Measurements from ENCODE around the gene VGLL4. TPM values are rescaled to one million over a fixed set of nuclear protein-coding genes. Genes with fewer than 3 reads are reported as not detected.
A peak's percentile ranks its signal among the peaks of the same experiment; 100 is the strongest.

The VGLL4 gene
- total RNA-seq, 1 donor from 2014 or later, result 82.6 TPM

DNA sequence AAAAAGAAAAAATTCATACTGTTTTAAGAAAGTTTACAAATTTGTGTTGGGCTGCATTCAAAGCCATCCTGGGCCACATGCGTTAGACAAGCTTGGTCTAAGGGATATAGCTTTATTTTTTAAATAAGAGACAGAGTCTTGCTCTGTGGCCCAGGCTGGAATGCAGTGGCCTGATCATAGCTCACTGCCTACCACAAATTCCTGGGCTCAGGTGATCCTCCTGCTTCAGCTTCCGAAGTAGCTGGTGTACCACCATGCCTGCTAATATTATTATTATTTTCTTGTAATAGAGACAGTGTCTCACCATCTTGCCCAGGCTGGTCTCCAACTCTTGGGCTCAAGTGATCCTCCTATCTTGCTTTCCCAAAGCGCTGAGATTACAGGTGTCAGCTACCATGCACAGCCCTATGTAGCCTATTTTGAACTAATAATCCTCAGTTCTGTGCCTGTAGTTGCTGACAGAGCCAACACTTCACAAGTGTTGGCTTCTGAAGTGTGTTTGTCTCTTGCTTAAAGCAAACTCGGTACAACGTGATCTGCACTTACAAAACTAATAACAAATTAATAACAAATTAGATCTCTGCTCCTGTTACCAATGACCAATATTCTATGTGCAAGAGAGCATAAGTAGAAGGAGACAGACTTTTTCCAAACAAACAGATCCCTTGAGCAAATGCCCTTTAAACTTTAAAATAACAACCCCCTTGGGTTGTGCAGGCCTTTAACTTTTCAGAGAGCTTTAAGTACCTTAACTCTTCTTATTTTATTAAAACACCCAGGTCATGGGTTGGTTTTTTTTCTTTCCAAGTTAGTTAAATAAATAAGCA, 135.2 kb downstream of the VGLL4 start:
- H3K4me1 Mint-ChIP-seq, result peaks cover 41% of the 10 kb centered on the region
- H3K36me3 Mint-ChIP-seq, result no peaks in the 10 kb centered on the region
- H3K36me3 ChIP-seq, result no peaks in the 10 kb centered on the region
- H3K4me3 Mint-ChIP-seq, result peak overlapping the region; percentile 65
- H3F3A ChIP-seq (ENCODE audit: low read depth), result peaks cover 6% of the 10 kb centered on the region
- H3K9ac ChIP-seq, result no peak overlapping the region
- H3K79me2 ChIP-seq (ENCODE audit: low read depth), result no peaks in the 10 kb centered on the region
- TF ChIP-seq EZH2 (IDR thresholded peaks at IDR 0.05) (no peak), EZH2phosphoT487 (IDR thresholded peaks at IDR 0.05) (no peak)
- TF ChIP-seq, protein P1, sequence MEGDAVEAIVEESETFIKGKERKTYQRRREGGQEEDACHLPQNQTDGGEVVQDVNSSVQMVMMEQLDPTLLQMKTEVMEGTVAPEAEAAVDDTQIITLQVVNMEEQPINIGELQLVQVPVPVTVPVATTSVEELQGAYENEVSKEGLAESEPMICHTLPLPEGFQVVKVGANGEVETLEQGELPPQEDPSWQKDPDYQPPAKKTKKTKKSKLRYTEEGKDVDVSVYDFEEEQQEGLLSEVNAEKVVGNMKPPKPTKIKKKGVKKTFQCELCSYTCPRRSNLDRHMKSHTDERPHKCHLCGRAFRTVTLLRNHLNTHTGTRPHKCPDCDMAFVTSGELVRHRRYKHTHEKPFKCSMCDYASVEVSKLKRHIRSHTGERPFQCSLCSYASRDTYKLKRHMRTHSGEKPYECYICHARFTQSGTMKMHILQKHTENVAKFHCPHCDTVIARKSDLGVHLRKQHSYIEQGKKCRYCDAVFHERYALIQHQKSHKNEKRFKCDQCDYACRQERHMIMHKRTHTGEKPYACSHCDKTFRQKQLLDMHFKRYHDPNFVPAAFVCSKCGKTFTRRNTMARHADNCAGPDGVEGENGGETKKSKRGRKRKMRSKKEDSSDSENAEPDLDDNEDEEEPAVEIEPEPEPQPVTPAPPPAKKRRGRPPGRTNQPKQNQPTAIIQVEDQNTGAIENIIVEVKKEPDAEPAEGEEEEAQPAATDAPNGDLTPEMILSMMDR (IDR thresholded peaks at IDR 0.05), result no peak
- peak overlapping the region; percentile 35 for H3K27ac ChIP-seq
- H3K27me3 Mint-ChIP-seq (ENCODE audit: insufficient read depth, low read depth), result peaks cover 6% of the 10 kb centered on the region
- H3K27ac Mint-ChIP-seq, result peak overlapping the region; percentile 92
- H2AFZ ChIP-seq (replicated peaks), result peak overlapping the region; percentile 88
- DNase-seq (ENCODE audit: low spot score), result no peak
- H3K4me2 ChIP-seq, result peak overlapping the region; percentile 51
- no peaks in the 10 kb centered on the region for H3K27me3 ChIP-seq
- H3K4me3 ChIP-seq, result no peak overlapping the region
- no peaks in the 10 kb centered on the region for H4K20me1 ChIP-seq (ENCODE audit: low read depth)
- peaks cover 24% of the 10 kb centered on the region for H3K4me1 ChIP-seq
- H3K9me3 ChIP-seq (ENCODE audit: low read depth), result no peaks in the 10 kb centered on the region
- H3K9me3 Mint-ChIP-seq, result peaks cover 5% of the 10 kb centered on the region

DNA sequence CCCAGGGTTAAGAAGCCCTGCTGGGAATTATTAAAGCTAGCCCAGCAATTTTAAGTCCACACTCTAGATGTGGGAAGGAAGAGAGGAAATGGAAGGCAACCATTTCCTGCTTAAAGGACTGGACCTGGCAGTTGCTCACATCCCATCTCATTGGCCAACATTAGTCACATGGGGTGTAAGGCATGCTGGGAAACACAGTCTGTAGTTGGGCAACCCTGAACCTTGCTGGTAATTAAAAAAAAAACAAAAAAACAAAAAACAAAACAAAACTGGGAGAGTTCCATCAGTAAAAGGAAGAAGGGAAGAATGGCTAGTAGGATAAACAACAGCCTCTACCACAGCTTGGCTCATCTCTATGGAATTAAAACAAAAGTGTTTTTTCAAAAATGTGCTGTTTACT, 136.0 kb downstream of the VGLL4 start:
- Histone ChIP-seq H4K20me1 (ENCODE audit: low read depth) (no peaks in the 10 kb centered on the region), H3K4me2 (no peak overlapping the region), H3F3A (ENCODE audit: low read depth) (peaks cover 6% of the 10 kb centered on the region), H3K9ac (no peak overlapping the region), H3K4me3 (no peak overlapping the region), H2AFZ (replicated peaks) (no peak overlapping the region), H3K27me3 (no peaks in the 10 kb centered on the region), H3K27ac (no peak overlapping the region), H3K9me3 (ENCODE audit: low read depth) (no peaks in the 10 kb centered on the region), H3K36me3 (no peaks in the 10 kb centered on the region), H3K4me1 (peaks cover 24% of the 10 kb centered on the region), H3K79me2 (ENCODE audit: low read depth) (no peaks in the 10 kb centered on the region)
- Mint-ChIP-seq H3K4me1 (peaks cover 41% of the 10 kb centered on the region), H3K27me3 (ENCODE audit: insufficient read depth, low read depth) (peaks cover 6% of the 10 kb centered on the region), H3K27ac (peak overlapping the region; percentile 80), H3K4me3 (no peak overlapping the region), H3K36me3 (no peaks in the 10 kb centered on the region), H3K9me3 (peaks cover 5% of the 10 kb centered on the region)
- no peak for DNase-seq (ENCODE audit: low spot score)
- TF ChIP-seq, protein P1 (IDR thresholded peaks at IDR 0.05), result no peak
- TF ChIP-seq EZH2 (IDR thresholded peaks at IDR 0.05), result no peak

Small RNA genes within 50 kb of the gene (small RNA-seq; reads per million reads assigned to genes)
- not detected for gene AC022001.1

Other genes with a start within 250 kb of the VGLL4 start
- 15.6 and 22.5 TPM in 2 replicates for gene TAMM41, start 203.0 kb upstream of the VGLL4 start, total RNA-seq (ENCODE audit: low replicate concordance)

All from neural progenitor cell (in vitro differentiated cells).